ENCODE results near the gene PLD1.

PLD1 gene

GRCh38 chr3:171847133-171847532 is 36.9 kb upstream of the PLD1 start:
- H2BK5ac ChIP-seq (ENCODE audit: low read depth, low read length, poor library complexity) = no peak overlapping the region
- no peak overlapping the region for H4K91ac ChIP-seq (ENCODE audit: low read depth, low read length)
- no peak overlapping the region for H2BK12ac ChIP-seq (ENCODE audit: low read length)
- peak in 1 of 2 donors; percentile 47 for DNase-seq
- no peak overlapping the region for H3K18ac ChIP-seq (ENCODE audit: low read length)
- no peak overlapping the region for H3K4me2 ChIP-seq (ENCODE audit: low read length)
- H3K9me3 ChIP-seq (ENCODE audit: insufficient read depth, low read depth, low read length) = no peaks in the 10 kb centered on the region
- peaks cover 7 to 8% of the 10 kb centered on the region in 2 experiments for H3K4me1 ChIP-seq (ENCODE audit: control insufficient read depth in 1 of 2, insufficient read depth in 2 of 2, low read length in 2 of 2)
- no peak overlapping the region for H2BK120ac ChIP-seq (ENCODE audit: insufficient read depth, low read length, poor library complexity)
- no peak overlapping the region for H3K4ac ChIP-seq (ENCODE audit: low read depth, low read length)
- H3K27ac ChIP-seq (ENCODE audit: low read depth, low read length) = no peak overlapping the region
- peaks cover 2% of the 10 kb centered on the region for H3K79me1 ChIP-seq (ENCODE audit: low read length)
- peaks cover 2% of the 10 kb centered on the region for H3K79me2 ChIP-seq (ENCODE audit: control insufficient read depth, insufficient read depth, low read length, poor library complexity)
- H4K12ac ChIP-seq (ENCODE audit: low read depth, low read length) = no peak overlapping the region
- WGBS (ENCODE audit: extremely low coverage, insufficient coverage, insufficient read length) = no CpG with 5 or more reads among the region's 6 CpGs
- H2AFZ ChIP-seq (ENCODE audit: insufficient read depth, low read length, poor library complexity) = no peak overlapping the region
- H3K4me3 ChIP-seq (ENCODE audit: low read depth, low read length) = no peak overlapping the region
- no peaks in the 10 kb centered on the region for H3K27me3 ChIP-seq (ENCODE audit: insufficient read depth, low read length)
- no peak overlapping the region for H2AK5ac ChIP-seq (ENCODE audit: low read length)
- H3K23ac ChIP-seq (ENCODE audit: low read length) = no peak overlapping the region
- H3K9ac ChIP-seq (ENCODE audit: low read length) = no peak overlapping the region
- no peaks in the 10 kb centered on the region for H3K36me3 ChIP-seq (ENCODE audit: control insufficient read depth in 1 of 2, insufficient read depth in 2 of 2, low read length in 2 of 2)
- no peak overlapping the region for H3K14ac ChIP-seq (ENCODE audit: low read length)
- H4K8ac ChIP-seq (ENCODE audit: low read depth, low read length) = no peak overlapping the region

GRCh38 chr3:171846597-171846996 is 36.3 kb upstream of the PLD1 start:
- peaks cover 7 to 8% of the 10 kb centered on the region in 2 experiments for H3K4me1 ChIP-seq (ENCODE audit: control insufficient read depth in 1 of 2, insufficient read depth in 2 of 2, low read length in 2 of 2)

GRCh38 chr3:171845481-171846284 is 35.4 kb upstream of the PLD1 start:
- Histone ChIP-seq H3K9ac (ENCODE audit: low read length) (no peak overlapping the region), H3K23ac (ENCODE audit: low read length) (no peak overlapping the region), H3K27ac (ENCODE audit: low read depth, low read length) (no peak overlapping the region), H3K79me2 (ENCODE audit: control insufficient read depth, insufficient read depth, low read length, poor library complexity) (peaks cover 2% of the 10 kb centered on the region), H3K4me2 (ENCODE audit: low read length) (no peak overlapping the region), H3K36me3 (ENCODE audit: control insufficient read depth in 1 of 2, insufficient read depth in 2 of 2, low read length in 2 of 2) (no peaks in the 10 kb centered on the region), H3K18ac (ENCODE audit: low read length) (no peak overlapping the region), H3K4ac (ENCODE audit: low read depth, low read length) (no peak overlapping the region), H2AK5ac (ENCODE audit: low read length) (no peak overlapping the region), H3K27me3 (ENCODE audit: insufficient read depth, low read length) (no peaks in the 10 kb centered on the region), H3K14ac (ENCODE audit: low read length) (no peak overlapping the region), H2BK12ac (ENCODE audit: low read length) (no peak overlapping the region), H3K9me3 (ENCODE audit: insufficient read depth, low read depth, low read length) (no peaks in the 10 kb centered on the region), H4K8ac (ENCODE audit: low read depth, low read length) (no peak overlapping the region), H4K12ac (ENCODE audit: low read depth, low read length) (no peak overlapping the region), H2AFZ (ENCODE audit: insufficient read depth, low read length, poor library complexity) (no peak overlapping the region), H2BK120ac (ENCODE audit: insufficient read depth, low read length, poor library complexity) (no peak overlapping the region), H3K4me3 (ENCODE audit: low read depth, low read length) (no peak overlapping the region), H2BK5ac (ENCODE audit: low read depth, low read length, poor library complexity) (no peak overlapping the region), H4K91ac (ENCODE audit: low read depth, low read length) (no peak overlapping the region), H3K4me1 (ENCODE audit: control insufficient read depth in 1 of 2, insufficient read depth in 2 of 2, low read length in 2 of 2) (peaks cover 7 to 8% of the 10 kb centered on the region in 2 experiments), H3K79me1 (ENCODE audit: low read length) (peaks cover 1% of the 10 kb centered on the region)
- peak in 1 of 2 donors; percentile 52 for DNase-seq
- no CpG with 5 or more reads among the region's 3 CpGs for WGBS (ENCODE audit: extremely low coverage, insufficient coverage, insufficient read length)

More at GRCh38 chr3:171846597-171846996, 36.3 kb upstream of the PLD1 start:
- Histone ChIP-seq H3K4me2 (ENCODE audit: low read length) (no peak overlapping the region), H3K79me2 (ENCODE audit: control insufficient read depth, insufficient read depth, low read length, poor library complexity) (peaks cover 2% of the 10 kb centered on the region), H3K36me3 (ENCODE audit: control insufficient read depth in 1 of 2, insufficient read depth in 2 of 2, low read length in 2 of 2) (no peaks in the 10 kb centered on the region), H4K8ac (ENCODE audit: low read depth, low read length) (no peak overlapping the region), H4K12ac (ENCODE audit: low read depth, low read length) (no peak overlapping the region), H3K14ac (ENCODE audit: low read length) (no peak overlapping the region), H2BK5ac (ENCODE audit: low read depth, low read length, poor library complexity) (no peak overlapping the region), H3K79me1 (ENCODE audit: low read length) (peaks cover 2% of the 10 kb centered on the region), H3K23ac (ENCODE audit: low read length) (no peak overlapping the region), H3K27ac (ENCODE audit: low read depth, low read length) (no peak overlapping the region), H3K9ac (ENCODE audit: low read length) (no peak overlapping the region), H2AFZ (ENCODE audit: insufficient read depth, low read length, poor library complexity) (no peak overlapping the region), H3K4ac (ENCODE audit: low read depth, low read length) (no peak overlapping the region), H3K18ac (ENCODE audit: low read length) (no peak overlapping the region), H3K4me3 (ENCODE audit: low read depth, low read length) (no peak overlapping the region), H3K9me3 (ENCODE audit: insufficient read depth, low read depth, low read length) (no peaks in the 10 kb centered on the region), H2BK12ac (ENCODE audit: low read length) (no peak overlapping the region), H4K91ac (ENCODE audit: low read depth, low read length) (no peak overlapping the region), H2AK5ac (ENCODE audit: low read length) (no peak overlapping the region), H2BK120ac (ENCODE audit: insufficient read depth, low read length, poor library complexity) (no peak overlapping the region), H3K27me3 (ENCODE audit: insufficient read depth, low read length) (no peaks in the 10 kb centered on the region)
- DNase-seq = peak in 1 of 2 donors; percentile 38
- no CpG with 5 or more reads among the region's 2 CpGs for WGBS (ENCODE audit: extremely low coverage, insufficient coverage, insufficient read length)

GRCh38 chr3:171844873-171845272 is 34.6 kb upstream of the PLD1 start:
- Histone ChIP-seq H2BK5ac (ENCODE audit: low read depth, low read length, poor library complexity) (no peak overlapping the region), H3K9me3 (ENCODE audit: insufficient read depth, low read depth, low read length) (no peaks in the 10 kb centered on the region), H3K79me1 (ENCODE audit: low read length) (no peaks in the 10 kb centered on the region), H3K27me3 (ENCODE audit: insufficient read depth, low read length) (no peaks in the 10 kb centered on the region), H3K36me3 (ENCODE audit: control insufficient read depth in 1 of 2, insufficient read depth in 2 of 2, low read length in 2 of 2) (no peaks in the 10 kb centered on the region), H3K4me3 (ENCODE audit: low read depth, low read length) (no peak overlapping the region), H4K8ac (ENCODE audit: low read depth, low read length) (no peak overlapping the region), H3K18ac (ENCODE audit: low read length) (no peak overlapping the region), H4K91ac (ENCODE audit: low read depth, low read length) (no peak overlapping the region), H3K23ac (ENCODE audit: low read length) (no peak overlapping the region), H3K27ac (ENCODE audit: low read depth, low read length) (no peak overlapping the region), H3K14ac (ENCODE audit: low read length) (no peak overlapping the region), H3K4ac (ENCODE audit: low read depth, low read length) (no peak overlapping the region), H3K4me1 (ENCODE audit: control insufficient read depth in 1 of 2, insufficient read depth in 2 of 2, low read length in 2 of 2) (peaks cover 2 to 3% of the 10 kb centered on the region in 2 experiments), H2BK120ac (ENCODE audit: insufficient read depth, low read length, poor library complexity) (no peak overlapping the region), H3K79me2 (ENCODE audit: control insufficient read depth, insufficient read depth, low read length, poor library complexity) (peaks cover 2% of the 10 kb centered on the region), H3K4me2 (ENCODE audit: low read length) (no peak overlapping the region), H2AK5ac (ENCODE audit: low read length) (no peak overlapping the region), H2BK12ac (ENCODE audit: low read length) (no peak overlapping the region), H3K9ac (ENCODE audit: low read length) (no peak overlapping the region), H4K12ac (ENCODE audit: low read depth, low read length) (no peak overlapping the region), H2AFZ (ENCODE audit: insufficient read depth, low read length, poor library complexity) (no peak overlapping the region)
- DNase-seq = peak in 1 of 2 donors; percentile 59
- WGBS (ENCODE audit: extremely low coverage, insufficient coverage, insufficient read length) = no CpG with 5 or more reads among the region's 2 CpGs
